HEK293 (cell line): ENCODE data around the gene TCEANC2.

ENCODE experiments used
- CTCF ChIA-PET: fragments of 350-600 bp; formaldehyde crosslinking; extraction: SDS; loops from one replicate; lab custom pipeline; 2021; ENCODE audit warnings: antibody characterized with exemption; lab: Yijun Ruan, JAX
- POLR2A ChIA-PET: fragments of 300-600 bp; formaldehyde crosslinking; extraction: SDS; loops from one replicate; lab custom pipeline; 2020; ENCODE audit warnings: antibody characterized with exemption, inconsistent platforms; lab: Yijun Ruan, JAX
- H3K27ac ChIP-seq: fragments of 200-500 bp; sonication (Bioruptor generic); 2 replicates; pipeline ENCODE4 v1.5.1; 2014; ENCODE audit warnings: low read depth, low read length, control low read depth, inconsistent platforms; ENCODE audit errors: extremely low read depth
- H3K36me3 ChIP-seq, 2 experiments: fragments of 200-500 bp in 1 of 2; sonication (Bioruptor generic) in 1 of 2; 1 replicate in 1 of 2; 2 replicates in 1 of 2; pipeline ENCODE4 v1.5.1; 2014 to 2017; ENCODE audit warnings: inconsistent platforms in 2 of 2, low read length in 2 of 2; ENCODE audit not compliant: control insufficient read depth in 2 of 2, insufficient read depth in 1 of 2
- H3K4me1 ChIP-seq: fragments of 200-500 bp; sonication (Bioruptor generic); 2 replicates; pipeline ENCODE4 v1.5.1; 2014; ENCODE audit warnings: mild to moderate bottlenecking, low read length, inconsistent platforms; ENCODE audit not compliant: control insufficient read depth, insufficient read depth
- H3K4me3 ChIP-seq: 2 replicates; pipeline ENCODE4 v1.5.1; 2011; ENCODE audit warnings: low read depth, mild to moderate bottlenecking, control low read depth, low read length, moderate library complexity
- H3K9me3 ChIP-seq: fragments of 200-500 bp; sonication (Bioruptor generic); 2 replicates; pipeline ENCODE4 v1.5.1; 2014; ENCODE audit warnings: low read depth, low read length, inconsistent platforms; ENCODE audit not compliant: control insufficient read depth, insufficient read depth
- FEZF1 ChIP-seq: fragments of 450-650 bp; formaldehyde crosslinking; IDR thresholded peaks from 2 replicates; pipeline ENCODE4 v1.5.1; 2016; ENCODE audit warnings: missing biosample characterization, missing genetic modification characterization
- KLF10 ChIP-seq: fragments of 450-650 bp; IDR thresholded peaks from 2 replicates; pipeline ENCODE4 v1.5.1; 2018; ENCODE audit warnings: missing biosample characterization, mild to moderate bottlenecking, missing genetic modification characterization
- OSR2 ChIP-seq: fragments of 450-650 bp; formaldehyde crosslinking; IDR thresholded peaks from 2 replicates; pipeline ENCODE4 v1.5.1; 2016; ENCODE audit warnings: missing biosample characterization, missing genetic modification characterization
- SCRT1 ChIP-seq: fragments of 450-650 bp; formaldehyde crosslinking; IDR thresholded peaks from 2 replicates; pipeline ENCODE4 v1.5.1; 2016; ENCODE audit warnings: missing biosample characterization, missing genetic modification characterization, borderline replicate concordance
- SP7 ChIP-seq: fragments of 450-650 bp; formaldehyde crosslinking; IDR thresholded peaks from 2 replicates; pipeline ENCODE4 v1.5.1; 2016; ENCODE audit warnings: missing biosample characterization, missing genetic modification characterization
- ZBTB17 ChIP-seq: fragments of 450-650 bp; formaldehyde crosslinking; IDR thresholded peaks from 2 replicates; pipeline ENCODE4 v1.5.1; 2016; ENCODE audit warnings: missing biosample characterization, missing genetic modification characterization
- ZEB2 ChIP-seq: fragments of 450-650 bp; formaldehyde crosslinking; IDR thresholded peaks from 2 replicates; pipeline ENCODE4 v1.5.1; 2016; ENCODE audit warnings: missing biosample characterization, missing genetic modification characterization
- ZNF121 ChIP-seq: fragments of 450-650 bp; formaldehyde crosslinking; IDR thresholded peaks from 2 replicates; pipeline ENCODE4 v1.5.1; 2016; ENCODE audit warnings: missing biosample characterization, missing genetic modification characterization
- ZNF146 ChIP-seq: fragments of 450-650 bp; formaldehyde crosslinking; IDR thresholded peaks from 2 replicates; pipeline ENCODE4 v1.5.1; 2016; ENCODE audit warnings: missing biosample characterization, missing genetic modification characterization
- ZNF335 ChIP-seq: fragments of 450-650 bp; formaldehyde crosslinking; conservative IDR thresholded peaks from 2 replicates; pipeline ENCODE4 v1.5.1; 2016; ENCODE audit warnings: missing biosample characterization, missing genetic modification characterization
- ZNF366 ChIP-seq: fragments of 450-650 bp; formaldehyde crosslinking; conservative IDR thresholded peaks from 2 replicates; pipeline ENCODE4 v1.5.1; 2016; ENCODE audit warnings: missing biosample characterization, missing genetic modification characterization
- ZNF530 ChIP-seq: fragments of 450-650 bp; formaldehyde crosslinking; IDR thresholded peaks from 2 replicates; pipeline ENCODE4 v1.5.1; 2016; ENCODE audit warnings: low read depth, missing biosample characterization, missing genetic modification characterization
- ZNF610 ChIP-seq: fragments of 450-650 bp; formaldehyde crosslinking; IDR thresholded peaks from 2 replicates; pipeline ENCODE4 v1.5.1; 2016; ENCODE audit warnings: missing biosample characterization, missing genetic modification characterization, borderline replicate concordance
- ZNF629 ChIP-seq: fragments of 450-650 bp; formaldehyde crosslinking; IDR thresholded peaks from 2 replicates; pipeline ENCODE4 v1.5.1; 2017; ENCODE audit warnings: missing biosample characterization, missing genetic modification characterization
- ZNF785 ChIP-seq: fragments of 450-650 bp; formaldehyde crosslinking; IDR thresholded peaks from 2 replicates; pipeline ENCODE4 v1.5.1; 2016; ENCODE audit warnings: missing biosample characterization, missing genetic modification characterization
- ZXDB ChIP-seq: fragments of 450-650 bp; formaldehyde crosslinking; IDR thresholded peaks from 2 replicates; pipeline ENCODE4 v1.5.1; 2016; ENCODE audit warnings: missing biosample characterization, missing genetic modification characterization
- TF ChIP-seq, protein P1 (sequence below): fragments of 450-650 bp; formaldehyde crosslinking; IDR thresholded peaks from 2 replicates; pipeline ENCODE4 v1.5.1; 2016; ENCODE audit warnings: missing biosample characterization, missing genetic modification characterization, borderline replicate concordance
- TF ChIP-seq, protein P2 (sequence below): fragments of 450-650 bp; formaldehyde crosslinking; IDR thresholded peaks from 2 replicates; pipeline ENCODE4 v1.5.1; 2016; ENCODE audit warnings: missing biosample characterization, missing genetic modification characterization
- TF ChIP-seq, protein P3 (sequence below): fragments of 450-650 bp; formaldehyde crosslinking; IDR thresholded peaks from 2 replicates; pipeline ENCODE4 v1.5.1; 2017; ENCODE audit warnings: missing biosample characterization, missing genetic modification characterization

TCEANC2 gene

GRCh38 chr1:54046671-54047383 is 6.6 kb upstream of the TCEANC2 start:
- Histone ChIP-seq H3K36me3 (peaks cover 7 to 14% of the 10 kb centered on the region in 2 experiments), H3K4me1 (peaks cover 15% of the 10 kb centered on the region), H3K9me3 (no peaks in the 10 kb centered on the region), H3K27ac (no peak overlapping the region), H3K4me3 (no peak overlapping the region)
- POLR2A ChIA-PET, result no interaction called here
- TF ChIP-seq ZNF629 (tag by site-specific recombination) (peak; percentile 47; the same call in 1 of the 2 replicates), ZNF366 (tag by site-specific recombination) (peak; percentile 43; the same call in 1 of the 2 replicates), ZNF121 (tag by site-specific recombination) (no peak), ZNF530 (tag by site-specific recombination) (no peak), ZEB2 (tag by site-specific recombination) (0 out of 2 replicates have a peak, but pooled peaks have one; percentile 30), ZXDB (peak; percentile 60), SP7 (tag by site-specific recombination) (peak; percentile 97), ZNF146 (tag by site-specific recombination) (peak; percentile 78), ZBTB17 (tag by site-specific recombination) (peak; percentile 14; the same call in 1 of the 2 replicates), ZNF785 (no peak), OSR2 (tag by site-specific recombination) (peak; percentile 76), ZNF335 (tag by site-specific recombination) (0 out of 2 replicates have a peak, but pooled peaks have one; percentile 18), FEZF1 (tag by site-specific recombination) (peak; percentile 40), KLF10 (tag by site-specific recombination) (0 out of 2 replicates have a peak, but pooled peaks have one; percentile 24), ZNF610 (no peak), SCRT1 (no peak)
- TF ChIP-seq, protein P1, sequence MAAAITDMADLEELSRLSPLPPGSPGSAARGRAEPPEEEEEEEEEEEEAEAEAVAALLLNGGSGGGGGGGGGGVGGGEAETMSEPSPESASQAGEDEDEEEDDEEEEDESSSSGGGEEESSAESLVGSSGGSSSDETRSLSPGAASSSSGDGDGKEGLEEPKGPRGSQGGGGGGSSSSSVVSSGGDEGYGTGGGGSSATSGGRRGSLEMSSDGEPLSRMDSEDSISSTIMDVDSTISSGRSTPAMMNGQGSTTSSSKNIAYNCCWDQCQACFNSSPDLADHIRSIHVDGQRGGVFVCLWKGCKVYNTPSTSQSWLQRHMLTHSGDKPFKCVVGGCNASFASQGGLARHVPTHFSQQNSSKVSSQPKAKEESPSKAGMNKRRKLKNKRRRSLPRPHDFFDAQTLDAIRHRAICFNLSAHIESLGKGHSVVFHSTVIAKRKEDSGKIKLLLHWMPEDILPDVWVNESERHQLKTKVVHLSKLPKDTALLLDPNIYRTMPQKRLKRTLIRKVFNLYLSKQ (tag by site-specific recombination), result no peak
- TF ChIP-seq, protein P2, sequence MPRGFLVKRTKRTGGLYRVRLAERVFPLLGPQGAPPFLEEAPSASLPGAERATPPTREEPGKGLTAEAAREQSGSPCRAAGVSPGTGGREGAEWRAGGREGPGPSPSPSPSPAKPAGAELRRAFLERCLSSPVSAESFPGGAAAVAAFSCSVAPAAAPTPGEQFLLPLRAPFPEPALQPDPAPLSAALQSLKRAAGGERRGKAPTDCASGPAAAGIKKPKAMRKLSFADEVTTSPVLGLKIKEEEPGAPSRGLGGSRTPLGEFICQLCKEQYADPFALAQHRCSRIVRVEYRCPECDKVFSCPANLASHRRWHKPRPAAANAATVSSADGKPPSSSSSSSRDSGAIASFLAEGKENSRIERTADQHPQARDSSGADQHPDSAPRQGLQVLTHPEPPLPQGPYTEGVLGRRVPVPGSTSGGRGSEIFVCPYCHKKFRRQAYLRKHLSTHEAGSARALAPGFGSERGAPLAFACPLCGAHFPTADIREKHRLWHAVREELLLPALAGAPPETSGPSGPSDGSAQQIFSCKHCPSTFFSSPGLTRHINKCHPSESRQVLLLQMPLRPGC (tag by site-specific recombination), result peak; percentile 52; the same call in 1 of the 2 replicates
- TF ChIP-seq, protein P3, sequence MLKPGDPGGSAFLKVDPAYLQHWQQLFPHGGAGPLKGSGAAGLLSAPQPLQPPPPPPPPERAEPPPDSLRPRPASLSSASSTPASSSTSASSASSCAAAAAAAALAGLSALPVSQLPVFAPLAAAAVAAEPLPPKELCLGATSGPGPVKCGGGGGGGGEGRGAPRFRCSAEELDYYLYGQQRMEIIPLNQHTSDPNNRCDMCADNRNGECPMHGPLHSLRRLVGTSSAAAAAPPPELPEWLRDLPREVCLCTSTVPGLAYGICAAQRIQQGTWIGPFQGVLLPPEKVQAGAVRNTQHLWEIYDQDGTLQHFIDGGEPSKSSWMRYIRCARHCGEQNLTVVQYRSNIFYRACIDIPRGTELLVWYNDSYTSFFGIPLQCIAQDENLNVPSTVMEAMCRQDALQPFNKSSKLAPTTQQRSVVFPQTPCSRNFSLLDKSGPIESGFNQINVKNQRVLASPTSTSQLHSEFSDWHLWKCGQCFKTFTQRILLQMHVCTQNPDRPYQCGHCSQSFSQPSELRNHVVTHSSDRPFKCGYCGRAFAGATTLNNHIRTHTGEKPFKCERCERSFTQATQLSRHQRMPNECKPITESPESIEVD (tag by site-specific recombination), result peak; percentile 89
- CTCF ChIA-PET, result no interaction called here
